GM23338 (cell line): ENCODE results near the gene EGFR. TPM values are rescaled to one million over a fixed set of nuclear protein-coding genes. Genes with fewer than 3 reads are reported as not detected.

Experiments used
- ATAC-seq: fragments of 200-7000 bp; cut with Tn5 transposase; 3 replicates; pipeline ENCODE4 v1.9.1; 2020
- DNase-seq: peaks from one replicate; pipeline ENCODE4 v3.0.0-alpha.2; 2015; ENCODE audit warnings: low spot score
- H2AFZ ChIP-seq: fragments of 200-600 bp; sonication (generic); 2 replicates; pipeline ENCODE4 v1.8.0; 2016; ENCODE audit warnings: antibody characterized with exemption, mild to moderate bottlenecking, moderate library complexity
- H3F3A ChIP-seq: fragments of 200-600 bp; sonication (generic); replicated peaks from 2 replicates; pipeline ENCODE4 v1.8.0; 2017; ENCODE audit warnings: antibody characterized with exemption, mixed run types, low read depth
- H3K27ac ChIP-seq: fragments of 200-600 bp; sonication (generic); 2 replicates; pipeline ENCODE4 v1.6.1; 2016; ENCODE audit warnings: low read depth
- H3K27me3 ChIP-seq: fragments of 200-600 bp; sonication (generic); 2 replicates; pipeline ENCODE4 v1.8.0; 2016; ENCODE audit warnings: mild to moderate bottlenecking, mixed run types, moderate library complexity; ENCODE audit not compliant: insufficient read depth
- H3K36me3 ChIP-seq: fragments of 200-600 bp; sonication (generic); 2 replicates; pipeline ENCODE4 v1.8.0; 2016; ENCODE audit warnings: mild to moderate bottlenecking; ENCODE audit not compliant: insufficient read depth
- H3K4me1 ChIP-seq: fragments of 200-600 bp; sonication (generic); 2 replicates; pipeline ENCODE4 v1.8.0; 2016; ENCODE audit warnings: mild to moderate bottlenecking, moderate library complexity; ENCODE audit not compliant: insufficient read depth
- H3K4me2 ChIP-seq: fragments of 200-600 bp; sonication (generic); 2 replicates; pipeline ENCODE4 v1.7.1; 2017; ENCODE audit warnings: mixed run types
- H3K4me3 ChIP-seq: fragments of 200-600 bp; sonication (generic); 2 replicates; pipeline ENCODE4 v1.6.1; 2016; ENCODE audit warnings: mixed run types
- H3K79me2 ChIP-seq: fragments of 200-600 bp; sonication (generic); replicated peaks from 2 replicates; pipeline ENCODE4 v1.8.0; 2017; ENCODE audit warnings: mild to moderate bottlenecking; ENCODE audit not compliant: insufficient read depth
- H3K9me2 ChIP-seq: fragments of 200-600 bp; sonication (generic); 2 replicates; pipeline ENCODE4 v1.8.0; 2017; ENCODE audit not compliant: insufficient read depth
- H4K20me1 ChIP-seq: fragments of 200-600 bp; sonication (generic); replicated peaks from 2 replicates; pipeline ENCODE4 v1.8.0; 2017; ENCODE audit warnings: mild to moderate bottlenecking; ENCODE audit not compliant: insufficient read depth
- H3K27ac Mint-ChIP-seq: 2 replicates; pipeline ENCODE4 v1.8.0; 2020; ENCODE audit warnings: inconsistent platforms, mild to moderate bottlenecking, moderate library complexity, mixed read lengths
- H3K27me3 Mint-ChIP-seq: 3 replicates; pipeline ENCODE4 v1.8.0; 2022; ENCODE audit warnings: low read depth, mild to moderate bottlenecking, moderate library complexity, mixed read lengths, inconsistent platforms; ENCODE audit not compliant: insufficient read depth, poor library complexity
- H3K36me3 Mint-ChIP-seq: 3 replicates; pipeline ENCODE4 v1.8.0; 2021; ENCODE audit warnings: low read depth, mild to moderate bottlenecking, inconsistent platforms, moderate library complexity, mixed read lengths
- H3K4me1 Mint-ChIP-seq: 3 replicates; pipeline ENCODE4 v1.8.0; 2020; ENCODE audit warnings: mild to moderate bottlenecking, inconsistent platforms, mixed read lengths
- H3K4me3 Mint-ChIP-seq: 3 replicates; pipeline ENCODE4 v1.8.0; 2021; ENCODE audit warnings: moderate library complexity, mild to moderate bottlenecking, inconsistent platforms, mixed read lengths
- H3K9me3 Mint-ChIP-seq: 3 replicates; pipeline ENCODE4 v1.8.0; 2020; ENCODE audit warnings: moderate library complexity, mild to moderate bottlenecking, inconsistent platforms, mixed read lengths
- CREB1 ChIP-seq: fragments of 250-450 bp; sonication (Bioruptor Pico); IDR thresholded peaks from 2 replicates; pipeline ENCODE4 v1.5.0; 2020; ENCODE audit warnings: low read depth, mild to moderate bottlenecking, moderate library complexity
- CTCF ChIP-seq, 2 experiments: fragments of 200-600 bp in 1 of 2; sonication (generic) in 1 of 2; conservative IDR thresholded peaks; 2 replicates each; pipeline versions ENCODE4 v1.5.1 to v1.6.1; 2016 to 2017; ENCODE audit warnings: antibody characterized with exemption in 2 of 2, low read depth in 2 of 2, mild to moderate bottlenecking in 2 of 2, moderate library complexity in 1 of 2
- ETS1 ChIP-seq: IDR thresholded peaks from 2 replicates; pipeline ENCODE4 v1.6.1; 2016; ENCODE audit warnings: antibody characterized with exemption
- EZH2 ChIP-seq: fragments of 200-600 bp; sonication (generic); IDR thresholded peaks from one replicate; pipeline ENCODE4 v1.8.0; 2017; ENCODE audit warnings: antibody characterized with exemption, mild to moderate bottlenecking, low read depth; ENCODE audit not compliant: unreplicated experiment
- EZH2phosphoT487 ChIP-seq: fragments of 200-600 bp; sonication (generic); IDR thresholded peaks from one replicate; pipeline ENCODE4 v1.8.1; 2018; ENCODE audit warnings: antibody characterized with exemption; ENCODE audit not compliant: unreplicated experiment
- JUNB ChIP-seq: IDR thresholded peaks from one replicate; pipeline ENCODE4 v1.6.1; 2016; ENCODE audit warnings: antibody characterized with exemption; ENCODE audit not compliant: unreplicated experiment
- NANOG ChIP-seq: IDR thresholded peaks from 2 replicates; pipeline ENCODE4 v1.6.1; 2016; ENCODE audit warnings: antibody characterized with exemption, borderline replicate concordance
- REST ChIP-seq: IDR thresholded peaks from one replicate; pipeline ENCODE4 v1.6.1; 2018; ENCODE audit warnings: antibody characterized with exemption; ENCODE audit not compliant: unreplicated experiment
- STAT1 ChIP-seq: IDR thresholded peaks from one replicate; pipeline ENCODE4 v1.6.1; 2016; ENCODE audit warnings: antibody characterized with exemption; ENCODE audit not compliant: unreplicated experiment
- ZNF114 ChIP-seq: fragments of 250-450 bp; sonication (Bioruptor Pico); IDR thresholded peaks from 2 replicates; pipeline ENCODE4 v1.5.0; 2020; ENCODE audit warnings: mild to moderate bottlenecking, moderate library complexity
- ZNF462 ChIP-seq: fragments of 250-450 bp; sonication (Bioruptor Pico); IDR thresholded peaks from 2 replicates; pipeline ENCODE4 v1.5.0; 2020; ENCODE audit warnings: mild to moderate bottlenecking, moderate library complexity
- polyA plus RNA-seq: library from polyadenylated mRNA; unstranded; fragments of >200 nt; fragmentation: Nextera tagmentation; extraction: Ambion mirVana; gene quantifications from 2 replicates; pipeline ENCODE4 v1.2.1, GENCODE V29; 2016
- total RNA-seq: library from RNA; depleted of rRNA; stranded (reverse); fragments of >200 nt; shearing (Covaris generic); gene quantifications from 2 replicates; pipeline ENCODE4 v1.2.3, GENCODE V29; 2014

Gene EGFR
- total and polyA plus RNA-seq, 2 experiments from 2014 or later = 1.5 to 4.5 TPM

GRCh38 chr7:55181762-55182161 is 162.9 kb downstream of the EGFR start (continued):
- TF ChIP-seq EZH2 (no peak), JUNB (no peak), CREB1 (CRISPR knock-in tag) (no peak), STAT1 (no peak), CTCF (conservative IDR thresholded peaks at IDR 0.05; ENCODE audit: low read depth in 2 of 2) (no peak), NANOG (no peak), ZNF114 (CRISPR knock-in tag) (no peak), ETS1 (no peak)

- no peak overlapping the region for H3K4me3 Mint-ChIP-seq
- TF ChIP-seq CREB1 (CRISPR knock-in tag) (no peak), ZNF462 (CRISPR knock-in tag) (no peak), REST (no peak), STAT1 (no peak), EZH2phosphoT487 (no peak), ETS1 (no peak), JUNB (no peak), NANOG (no peak), ZNF114 (CRISPR knock-in tag) (no peak)
These were observed 165.1 kb downstream of the EGFR start for GRCh38 chr7:55183897-55184296.

More at GRCh38 chr7:55183897-55184296, 165.1 kb downstream of the EGFR start:
- H2AFZ ChIP-seq = no peak overlapping the region
- DNase-seq = no peak
- peaks cover 15% of the 10 kb centered on the region for H3K4me1 Mint-ChIP-seq
- H3K36me3 ChIP-seq = no peaks in the 10 kb centered on the region
- H3K9me3 Mint-ChIP-seq = no peaks in the 10 kb centered on the region
- no peaks in the 10 kb centered on the region for H3K27me3 ChIP-seq
- no peak overlapping the region for H3K27ac ChIP-seq
- H3K36me3 Mint-ChIP-seq = no peaks in the 10 kb centered on the region; the same call in 2 of the 3 replicates
- no peaks in the 10 kb centered on the region for H3K79me2 ChIP-seq
- no peak for ATAC-seq
- H3K9me2 ChIP-seq = no peaks in the 10 kb centered on the region
- H3F3A ChIP-seq = no peaks in the 10 kb centered on the region
- no peak overlapping the region for H3K27ac Mint-ChIP-seq
- H3K4me2 ChIP-seq = no peak overlapping the region
- peaks cover 9% of the 10 kb centered on the region for H3K27me3 Mint-ChIP-seq
- no peaks in the 10 kb centered on the region for H4K20me1 ChIP-seq
- no peak overlapping the region for H3K4me3 ChIP-seq
- peaks cover 9% of the 10 kb centered on the region; the same call in 1 of the 2 replicates for H3K4me1 ChIP-seq
